Coronary artery (tissue), 2 donors: ENCODE results near the gene PTCD2.

Source experiments
- DNase-seq: peaks from one replicate; pipeline ENCODE4 v3.0.0-alpha.2; 2017; ENCODE audit warnings: low spot score
- H3K27ac ChIP-seq, 2 donors: fragments of 200-600 bp; sonication (generic); one replicate each; pipeline ENCODE4 v1.5.1; 2016 to 2019
- H3K4me3 ChIP-seq: fragments of 200-600 bp; sonication (generic); 2 replicates; pipeline ENCODE4 v1.5.1; 2016; ENCODE audit warnings: mild to moderate bottlenecking, moderate library complexity
- CTCF ChIP-seq: fragments of 200-600 bp; sonication (generic); IDR thresholded peaks from one replicate; pipeline ENCODE4 v1.5.1; 2019; ENCODE audit warnings: antibody characterized with exemption

Gene PTCD2

GRCh38 chr5:72358925-72359324 lies 38.8 kb downstream of the PTCD2 start:
- no peak for TF ChIP-seq CTCF
- Histone ChIP-seq H3K4me3 (no peak overlapping the region), H3K27ac (no peak overlapping the region)
- no peak for DNase-seq

GRCh38 chr5:72359886-72360285 lies 39.7 kb downstream of the PTCD2 start:
- TF ChIP-seq CTCF: no peak
- DNase-seq: no peak
- H3K27ac ChIP-seq: no peak overlapping the region
- no peak overlapping the region for H3K4me3 ChIP-seq

DNA sequence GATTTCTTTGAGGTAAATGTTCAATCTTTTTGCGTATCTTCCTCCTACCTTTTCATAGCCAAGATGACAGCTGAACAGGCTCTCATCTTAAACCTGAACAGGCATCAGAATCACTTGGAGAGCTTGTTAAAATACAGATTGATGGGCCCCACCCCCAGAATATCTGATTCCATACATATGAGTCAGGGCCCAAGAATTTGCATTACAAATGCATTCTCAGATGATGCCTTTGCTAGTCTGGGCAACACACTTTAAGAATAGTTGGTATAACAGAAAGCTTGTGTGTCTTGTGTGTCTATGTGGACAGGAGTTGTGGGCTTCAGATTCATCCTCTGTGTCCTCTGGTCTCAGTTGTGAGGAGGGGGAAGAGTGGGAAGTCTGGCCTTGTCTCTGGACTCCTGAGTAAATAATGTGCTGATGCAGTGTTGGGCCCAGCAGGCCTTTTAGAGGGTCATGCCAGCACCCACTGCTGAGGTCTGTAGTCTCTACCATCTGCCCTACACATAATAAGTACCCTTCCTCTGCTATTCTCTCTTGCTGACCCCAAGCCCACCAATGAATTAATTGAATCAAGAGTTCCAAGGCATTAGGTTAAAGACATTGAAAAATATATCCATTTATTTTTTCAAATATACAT lies 43.1 kb downstream of the PTCD2 start:
- no peak overlapping the region for H3K27ac ChIP-seq
- TF ChIP-seq CTCF: no peak
- no peak overlapping the region for H3K4me3 ChIP-seq
- DNase-seq: no peak

DNA sequence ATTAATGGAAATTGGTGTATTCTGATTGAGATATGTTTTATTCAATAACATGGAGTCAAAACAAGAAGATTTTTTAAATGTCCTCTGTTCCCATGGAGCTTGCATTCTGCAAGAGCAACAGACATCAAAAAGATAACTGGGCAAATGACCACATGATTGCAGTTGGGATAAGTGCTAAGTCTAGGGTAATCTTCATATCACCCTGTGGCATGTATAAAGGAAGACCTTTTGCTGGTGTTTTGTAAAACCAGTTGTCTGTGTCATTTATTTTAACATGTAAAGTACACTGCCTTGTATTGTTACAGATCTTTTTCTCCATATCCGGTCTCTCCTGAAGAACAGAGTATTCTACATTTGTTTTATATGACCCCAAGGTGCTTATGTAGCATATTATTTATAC lies 44.0 kb downstream of the PTCD2 start:
- Histone ChIP-seq H3K4me3 (no peak overlapping the region), H3K27ac (no peak overlapping the region)
- DNase-seq: no peak
- TF ChIP-seq CTCF: no peak

DNA sequence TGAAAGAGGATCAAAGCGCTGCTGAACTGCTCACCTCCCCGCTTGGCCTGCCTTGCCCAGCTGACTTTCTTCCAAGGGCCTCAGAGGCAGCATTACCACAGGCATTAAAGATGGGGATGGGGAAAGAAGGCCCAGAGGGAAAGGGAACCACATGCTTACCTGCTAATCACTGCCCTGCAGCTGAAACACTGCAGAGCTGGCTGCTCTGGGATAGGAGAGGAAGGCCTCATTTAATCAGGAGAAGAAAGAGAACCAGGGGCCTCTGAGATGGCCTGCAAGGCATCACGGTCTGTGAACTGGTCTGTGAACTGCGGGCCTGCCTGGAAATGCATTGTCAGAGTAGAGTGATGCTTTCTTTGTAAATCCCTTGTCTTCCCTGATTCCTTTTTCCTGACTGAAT lies 44.8 kb downstream of the PTCD2 start:
- Histone ChIP-seq H3K27ac (no peak overlapping the region), H3K4me3 (no peak overlapping the region)
- no peak for TF ChIP-seq CTCF
- no peak for DNase-seq

DNA sequence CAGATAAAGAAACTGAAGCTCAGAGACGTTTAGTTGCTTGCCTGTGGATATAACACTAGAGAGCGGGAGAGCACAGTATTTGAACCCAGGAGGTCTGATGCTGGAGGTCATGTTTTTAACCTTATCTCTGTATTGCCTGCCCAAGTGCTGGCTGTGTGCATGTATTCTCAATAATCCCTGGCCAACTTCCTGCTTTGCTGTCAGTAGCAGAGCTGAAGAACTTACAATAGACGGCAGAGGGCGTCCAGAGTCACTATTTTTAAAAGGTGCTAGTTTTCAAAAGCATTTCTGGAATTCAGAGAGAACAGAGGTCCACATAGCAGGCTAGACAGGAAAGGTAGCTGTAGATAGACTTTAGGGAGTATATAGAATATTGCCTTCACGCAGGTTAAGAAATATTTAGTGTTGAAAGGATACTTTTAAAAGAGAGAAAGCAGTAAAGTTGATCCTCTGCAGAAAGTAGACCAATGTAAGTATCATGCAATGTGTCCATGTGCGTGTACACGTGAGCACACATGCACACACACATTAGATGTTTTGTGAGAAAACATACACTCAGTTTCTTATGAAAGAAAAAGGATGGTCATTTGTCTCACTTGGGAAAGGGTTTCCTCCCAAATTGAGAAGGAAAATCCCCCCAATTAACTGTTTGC lies 46.3 kb downstream of the PTCD2 start:
- peak overlapping the region in 1 of 2 donors; percentile 32 for H3K27ac ChIP-seq
- H3K4me3 ChIP-seq: no peak overlapping the region
- no peak for DNase-seq
- peak; percentile 63 for TF ChIP-seq CTCF

GRCh38 chr5:72368271-72368670 lies 48.1 kb downstream of the PTCD2 start:
- no peak overlapping the region for H3K4me3 ChIP-seq
- no peak for DNase-seq
- TF ChIP-seq CTCF: no peak
- H3K27ac ChIP-seq: no peak overlapping the region
